ENCODE results near the gene HSD11B2. TPM values are rescaled to one million over a fixed set of nuclear protein-coding genes. Genes with fewer than 3 reads are reported as not detected.

Gene HSD11B2
- total and polyA plus RNA-seq, 2 of the 4 experiments (the other 2 are of a cell fraction), result 0.26 TPM; not detected in 1

- Histone ChIP-seq H3K9me3 (ENCODE audit: control insufficient read depth, insufficient read depth, low read length) (no peaks in the 10 kb centered on the region), H2BK120ac (ENCODE audit: low read depth, low read length) (no peak overlapping the region), H3K36me3 (ENCODE audit: control insufficient read depth, insufficient read depth, low read length) (no peaks in the 10 kb centered on the region), H2BK20ac (ENCODE audit: low read depth, low read length) (no peak overlapping the region), H2AK9ac (replicated peaks; ENCODE audit: low read depth, low read length, poor library complexity) (peak overlapping the region; percentile 76), H3K14ac (replicated peaks; ENCODE audit: low read depth, low read length) (no peak overlapping the region), H3K56ac (ENCODE audit: extremely low read depth, insufficient read depth, low read length) (no peak overlapping the region), H3K27ac (ENCODE audit: insufficient read depth, low read length) (no peak overlapping the region), H3K79me1 (ENCODE audit: low read depth in 1 of 2, low read length in 2 of 2) (no peaks in the 10 kb centered on the region), H2AK5ac (ENCODE audit: low read depth, low read length) (no peak overlapping the region; the same call in none of the 2 replicates), H3K18ac (ENCODE audit: low read depth, low read length) (no peak overlapping the region), H4K8ac (ENCODE audit: low read depth in 2 of 2, low read length in 2 of 2) (peak overlapping the region in 1 of 2 experiments; percentile 2; a peak in 1 of 4 replicates), H3K4me2 (ENCODE audit: low read depth, low read length) (peak overlapping the region; percentile 85; the same call in 1 of the 2 replicates), H4K5ac (ENCODE audit: low read depth, low read length) (no peak overlapping the region), H2AFZ (replicated peaks; ENCODE audit: low read length, poor library complexity) (peak overlapping the region; percentile 96), H2BK5ac (ENCODE audit: low read depth, low read length, poor library complexity, severe bottlenecking) (no peak overlapping the region), H3K9ac (ENCODE audit: low read depth, low read length) (no peak overlapping the region), H3K4ac (ENCODE audit: low read depth, low read length) (peak overlapping the region; percentile 27; the same call in 1 of the 2 replicates), H3K23ac (ENCODE audit: low read depth, low read length) (no peak overlapping the region), H3K4me3 (ENCODE audit: insufficient read depth, low read depth, low read length) (no peak overlapping the region), H3K27me3 (ENCODE audit: control insufficient read depth, insufficient read depth, low read length) (peaks cover 4% of the 10 kb centered on the region; the same call in 1 of the 2 replicates), H3K9me1 (ENCODE audit: insufficient read depth, low read length) (peaks cover 5% of the 10 kb centered on the region; the same call in 1 of the 2 replicates), H3K4me1 (ENCODE audit: control insufficient read depth, insufficient read depth, low read length) (peaks cover 16% of the 10 kb centered on the region), H2BK15ac (ENCODE audit: low read depth, low read length) (no peak overlapping the region), H4K20me1 (ENCODE audit: insufficient read depth, low read length) (no peaks in the 10 kb centered on the region), H4K91ac (ENCODE audit: insufficient read depth, low read depth, low read length) (no peak overlapping the region)
- ChIA-PET CTCF (interaction anchor here (0.8 to 1.0 kb wide), 2 partner anchors 42 to 131 kb away, joined by 3 to 4 read pairs; no protein-coding TSS in a partner anchor), POLR2A (ENCODE audit: unreplicated experiment) (no interaction called here)
- intact Hi-C loops (cut with micrococcal nuclease), result loop anchor here (5.0 kb wide), 1 partner anchor 145 kb away; the partner anchor contains the start of genes FHOD1 and SLC9A5
- 81% methylated on average over 11 of the region's 18 CpGs; no CpG with 5 or more reads in 1 of the 2 experiments for WGBS, 2 experiments (ENCODE audit: extremely low coverage in 2 of 2, insufficient read length in 1 of 2)
- in situ Hi-C loops (cut with MboI; ENCODE audit: low sequenced_read_pairs), result no loop called here
- TF ChIP-seq MAFK (IDR thresholded peaks at IDR 0.05; ENCODE audit: low read depth, low read length) (no peak), RCOR1 (IDR thresholded peaks at IDR 0.05; ENCODE audit: insufficient replicate concordance, low read length) (no peak), MAZ (IDR thresholded peaks at IDR 0.05; ENCODE audit: borderline replicate concordance, low read depth, low read length) (no peak), CHD1 (IDR thresholded peaks at IDR 0.05; ENCODE audit: low read depth, low read length) (no peak), RFX5 (IDR thresholded peaks at IDR 0.05; ENCODE audit: low read depth, low read length) (no peak), ELK1 (IDR thresholded peaks at IDR 0.05; ENCODE audit: borderline replicate concordance, low read depth, low read length) (no peak), CTCF (conservative IDR thresholded peaks at IDR 0.05; ENCODE audit: low read depth, low read length) (no peak), MXI1 (IDR thresholded peaks at IDR 0.05; ENCODE audit: borderline replicate concordance, low read depth, low read length) (no peak), FOS (IDR thresholded peaks at IDR 0.05; ENCODE audit: low read depth, low read length) (no peak), CEBPB (IDR thresholded peaks at IDR 0.05; ENCODE audit: low read depth, low read length) (no peak), POLR2A (IDR thresholded peaks at IDR 0.05; ENCODE audit: low read depth, low read length) (no peak; the same call in 1 of the 2 replicates)
- dilution Hi-C loops (cut with HindIII; ENCODE audit: low sequenced_read_pairs, unreplicated experiment), result no loop called here
- no TSS peak for BruUV-seq (replicated peaks)
- DNase-seq (no peak), ATAC-seq (ENCODE audit: low read depth) (no peak)
These were observed 38.4 kb upstream of the HSD11B2 start for GRCh38 chr16:67392301-67393059.

All from IMR-90 (cell line).